ENCODE results near the gene FGF14. TPM values are rescaled to one million over a fixed set of nuclear protein-coding genes. Genes with fewer than 3 reads are reported as not detected.

FGF14 gene
- total and polyA plus RNA-seq, 2 donors (not counting 3 experiments of a cell fraction or from before 2014, with no cell fraction given) = not detected

GRCh38 chr13:101763191-101763590, 638.7 kb downstream of the FGF14 start:
- intact Hi-C loops (cut with micrococcal nuclease) (no loop called here), dilution Hi-C loops (cut with MboI; ENCODE audit: extremely low pct_ligation_motif_present, low sequenced_read_pairs) (loop anchor here (25.0 kb wide), 1 partner anchor 251 kb away; no protein-coding TSS in a partner anchor)
- CTCF ChIA-PET = interaction anchor here (1.2 to 1.4 kb wide), 2 partner anchors 249 to 613 kb away, joined by 3 to 4 read pairs; no protein-coding TSS in a partner anchor
- H3K27ac ChIP-seq (ENCODE audit: insufficient read depth, low read depth, low read length) = no peak overlapping the region
- no peak overlapping the region for H2AFZ ChIP-seq (ENCODE audit: low read depth, low read length)
- DNase-seq (ENCODE audit: low read depth, low spot score) = no peak
- H3K79me2 ChIP-seq (ENCODE audit: control insufficient read depth, insufficient read depth, low read length) = no peaks in the 10 kb centered on the region
- H3K9me1 ChIP-seq (replicated peaks; ENCODE audit: control insufficient read depth, extremely low read depth, insufficient read depth, low read length) = no peaks in the 10 kb centered on the region
- H3K36me3 ChIP-seq (ENCODE audit: control insufficient read depth in 2 of 2, extremely low read depth in 1 of 2, insufficient read depth in 2 of 2, low read length in 2 of 2) = no peaks in the 10 kb centered on the region
- H4K20me1 ChIP-seq (replicated peaks; ENCODE audit: control insufficient read depth, extremely low read depth, insufficient read depth, low read length) = no peaks in the 10 kb centered on the region
- peaks cover 3 to 5% of the 10 kb centered on the region in 2 experiments for H3K27me3 ChIP-seq (ENCODE audit: control insufficient read depth in 2 of 2, insufficient read depth in 2 of 2, low read length in 2 of 2)
- no peak overlapping the region for H3K4me3 ChIP-seq (replicated peaks in 1 of 3; ENCODE audit: insufficient read depth in 1 of 3, low read depth in 1 of 3, low read length in 3 of 3)
- TF ChIP-seq, protein P1, sequence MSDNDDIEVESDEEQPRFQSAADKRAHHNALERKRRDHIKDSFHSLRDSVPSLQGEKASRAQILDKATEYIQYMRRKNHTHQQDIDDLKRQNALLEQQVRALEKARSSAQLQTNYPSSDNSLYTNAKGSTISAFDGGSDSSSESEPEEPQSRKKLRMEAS (IDR thresholded peaks at IDR 0.05; ENCODE audit: insufficient read depth, insufficient read length) = no peak
- TF ChIP-seq JUN (IDR thresholded peaks at IDR 0.05; ENCODE audit: borderline replicate concordance, insufficient read depth, insufficient read length, low read depth) = no peak
- TF ChIP-seq POLR2A (IDR thresholded peaks at IDR 0.05; ENCODE audit: low read depth, low read length) = no peak
- no peak for TF ChIP-seq CTCF (IDR thresholded peaks at IDR 0.05; ENCODE audit: extremely low read depth in 1 of 2, insufficient read depth in 1 of 2, low read depth in 1 of 2, low read length in 2 of 2)
- H3K4me2 ChIP-seq (ENCODE audit: insufficient read depth, low read length) = no peak overlapping the region
- H3K9ac ChIP-seq (replicated peaks; ENCODE audit: extremely low read depth, insufficient read depth, low read length) = no peak overlapping the region
- H3K4me1 ChIP-seq (ENCODE audit: control insufficient read depth, extremely low read depth, insufficient read depth, low read length) = no peaks in the 10 kb centered on the region
- no TSS peak for BruUV-seq (replicated peaks)
- FAIRE-seq = no peak
- POLR2A ChIA-PET = no interaction called here
- H3K9me3 ChIP-seq (replicated peaks; ENCODE audit: control insufficient read depth, insufficient read depth, low read length) = no peaks in the 10 kb centered on the region

- Histone ChIP-seq H3K9me3 (replicated peaks; ENCODE audit: control insufficient read depth, insufficient read depth, low read length) (no peaks in the 10 kb centered on the region), H3K4me2 (ENCODE audit: insufficient read depth, low read length) (no peak overlapping the region), H3K79me2 (ENCODE audit: control insufficient read depth, insufficient read depth, low read length) (no peaks in the 10 kb centered on the region), H3K4me1 (ENCODE audit: control insufficient read depth, extremely low read depth, insufficient read depth, low read length) (no peaks in the 10 kb centered on the region), H3K9ac (replicated peaks; ENCODE audit: extremely low read depth, insufficient read depth, low read length) (no peak overlapping the region), H3K36me3 (ENCODE audit: control insufficient read depth in 2 of 2, extremely low read depth in 1 of 2, insufficient read depth in 2 of 2, low read length in 2 of 2) (no peaks in the 10 kb centered on the region), H3K27me3 (ENCODE audit: control insufficient read depth in 2 of 2, insufficient read depth in 2 of 2, low read length in 2 of 2) (peaks cover 0 to 3% of the 10 kb centered on the region in 2 experiments), H3K4me3 (replicated peaks in 1 of 3; ENCODE audit: insufficient read depth in 1 of 3, low read depth in 1 of 3, low read length in 3 of 3) (no peak overlapping the region), H3K27ac (ENCODE audit: insufficient read depth, low read depth, low read length) (no peak overlapping the region), H3K9me1 (replicated peaks; ENCODE audit: control insufficient read depth, extremely low read depth, insufficient read depth, low read length) (no peaks in the 10 kb centered on the region), H4K20me1 (replicated peaks; ENCODE audit: control insufficient read depth, extremely low read depth, insufficient read depth, low read length) (no peaks in the 10 kb centered on the region), H2AFZ (ENCODE audit: low read depth, low read length) (no peak overlapping the region)
- BruUV-seq (replicated peaks) = no TSS peak
- FAIRE-seq (peak; percentile 84), DNase-seq (ENCODE audit: low read depth, low spot score) (peak; percentile 68)
- dilution Hi-C loops (cut with MboI; ENCODE audit: extremely low pct_ligation_motif_present, low sequenced_read_pairs) = loop anchor here (25.0 kb wide), 1 partner anchor 245 kb away; no protein-coding TSS in a partner anchor
- TF ChIP-seq POLR2A (IDR thresholded peaks at IDR 0.05; ENCODE audit: low read depth, low read length) (no peak), CTCF (IDR thresholded peaks at IDR 0.05; ENCODE audit: extremely low read depth in 1 of 2, insufficient read depth in 1 of 2, low read depth in 1 of 2, low read length in 2 of 2) (peak; percentile 35 to 37)
- intact Hi-C loops (cut with micrococcal nuclease) = loop anchor here (1.0 to 5.0 kb wide), 6 partner anchors 133 to 613 kb away; partner anchors contain the start of gene NALCN
- ChIA-PET CTCF (interaction anchor here (0.6 to 7.2 kb wide), 29 partner anchors 10 to 630 kb away, joined by 3 to 129 read pairs (median 4); no protein-coding TSS in a partner anchor), POLR2A (no interaction called here)
Observed at GRCh38 chr13:101757446-101758039, 644.3 kb downstream of the FGF14 start.
